Glutamatergic neuron (in vitro differentiated cells): ENCODE data around the gene WNT3. TPM values are rescaled to one million over a fixed set of nuclear protein-coding genes. Genes with fewer than 3 reads are reported as not detected.

Experiments used
- DNase-seq: peaks from one replicate; pipeline ENCODE4 v3.0.0; 2022
- H3K27ac Mint-ChIP-seq: one replicate; pipeline ENCODE4 v1.8.0; 2020; ENCODE audit warnings: mild to moderate bottlenecking, mixed read lengths, inconsistent platforms; ENCODE audit not compliant: unreplicated experiment
- H3K27me3 Mint-ChIP-seq: one replicate; pipeline ENCODE4 v1.8.0; 2020; ENCODE audit warnings: mild to moderate bottlenecking, moderate library complexity, mixed read lengths, inconsistent platforms; ENCODE audit not compliant: unreplicated experiment
- H3K36me3 Mint-ChIP-seq: one replicate; pipeline ENCODE4 v1.8.0; 2020; ENCODE audit warnings: mild to moderate bottlenecking, mixed read lengths, inconsistent platforms; ENCODE audit not compliant: unreplicated experiment
- H3K4me1 Mint-ChIP-seq: one replicate; pipeline ENCODE4 v1.8.0; 2020; ENCODE audit warnings: mild to moderate bottlenecking, low read depth, mixed read lengths, inconsistent platforms; ENCODE audit not compliant: unreplicated experiment
- H3K4me3 Mint-ChIP-seq: one replicate; pipeline ENCODE4 v1.8.0; 2020; ENCODE audit warnings: mild to moderate bottlenecking, mixed read lengths, inconsistent platforms; ENCODE audit not compliant: unreplicated experiment
- H3K9me3 Mint-ChIP-seq: one replicate; pipeline ENCODE4 v1.8.0; 2020; ENCODE audit warnings: mild to moderate bottlenecking, moderate library complexity, mixed read lengths, inconsistent platforms; ENCODE audit not compliant: unreplicated experiment
- total RNA-seq: library from RNA; stranded (reverse); fragmentation: NEBNext Ultra II Directional; extraction: Animal tissue kit (Norgen Biotek cat#: 25700); gene quantifications from one replicate; pipeline ENCODE4 v1.2.1, GENCODE V29; 2021; ENCODE audit not compliant: unreplicated experiment
- TF ChIP-seq, protein P1 (sequence below): fragments of 200-600 bp; sonication (generic); IDR thresholded peaks from one replicate; pipeline ENCODE4 v1.5.0; 2021; ENCODE audit not compliant: partially characterized antibody, unreplicated experiment

The WNT3 gene
- total RNA-seq, 1 donor from 2014 or later, result 1.7 TPM

DNA sequence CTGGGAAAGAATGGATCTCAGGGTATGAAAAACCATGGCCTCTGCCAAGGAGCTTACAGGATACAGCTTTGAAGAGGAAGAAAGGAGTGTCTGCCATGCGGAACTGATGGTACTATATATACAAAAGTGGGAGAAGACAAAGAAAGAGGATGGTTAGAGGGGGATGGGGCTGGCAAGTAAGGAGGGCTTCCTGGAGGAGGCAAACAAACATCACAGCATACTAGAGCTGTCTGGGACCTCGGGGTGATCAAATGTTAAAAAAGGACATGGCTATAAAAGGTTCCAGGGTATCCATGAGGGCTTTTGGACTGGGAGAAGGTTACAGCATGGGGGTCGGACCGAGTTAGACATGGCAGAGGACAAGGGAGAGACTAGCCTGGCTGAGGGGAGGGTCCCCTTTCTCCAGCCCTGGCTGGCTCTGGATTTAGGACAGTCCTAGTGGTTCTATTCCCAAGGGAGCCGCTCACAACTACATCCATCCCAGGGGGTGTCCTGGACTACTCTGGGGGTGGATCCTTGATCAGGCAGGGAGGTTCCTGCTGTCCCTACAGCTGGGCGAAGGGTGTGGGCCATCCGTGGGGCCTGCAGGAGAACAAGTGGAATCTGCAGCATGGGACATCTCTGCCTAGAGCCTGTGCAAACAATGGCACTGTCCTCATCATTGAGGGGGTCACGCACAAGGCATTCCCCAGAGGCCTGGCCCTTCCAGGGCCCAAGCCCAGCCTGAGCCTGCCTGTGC, 45.1 kb upstream of the WNT3 start:
- TF ChIP-seq, protein P1, sequence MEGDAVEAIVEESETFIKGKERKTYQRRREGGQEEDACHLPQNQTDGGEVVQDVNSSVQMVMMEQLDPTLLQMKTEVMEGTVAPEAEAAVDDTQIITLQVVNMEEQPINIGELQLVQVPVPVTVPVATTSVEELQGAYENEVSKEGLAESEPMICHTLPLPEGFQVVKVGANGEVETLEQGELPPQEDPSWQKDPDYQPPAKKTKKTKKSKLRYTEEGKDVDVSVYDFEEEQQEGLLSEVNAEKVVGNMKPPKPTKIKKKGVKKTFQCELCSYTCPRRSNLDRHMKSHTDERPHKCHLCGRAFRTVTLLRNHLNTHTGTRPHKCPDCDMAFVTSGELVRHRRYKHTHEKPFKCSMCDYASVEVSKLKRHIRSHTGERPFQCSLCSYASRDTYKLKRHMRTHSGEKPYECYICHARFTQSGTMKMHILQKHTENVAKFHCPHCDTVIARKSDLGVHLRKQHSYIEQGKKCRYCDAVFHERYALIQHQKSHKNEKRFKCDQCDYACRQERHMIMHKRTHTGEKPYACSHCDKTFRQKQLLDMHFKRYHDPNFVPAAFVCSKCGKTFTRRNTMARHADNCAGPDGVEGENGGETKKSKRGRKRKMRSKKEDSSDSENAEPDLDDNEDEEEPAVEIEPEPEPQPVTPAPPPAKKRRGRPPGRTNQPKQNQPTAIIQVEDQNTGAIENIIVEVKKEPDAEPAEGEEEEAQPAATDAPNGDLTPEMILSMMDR, result no peak
- no peaks in the 10 kb centered on the region for H3K36me3 Mint-ChIP-seq
- DNase-seq, result no peak
- H3K4me3 Mint-ChIP-seq, result no peak overlapping the region
- no peaks in the 10 kb centered on the region for H3K4me1 Mint-ChIP-seq
- peaks cover 6% of the 10 kb centered on the region for H3K9me3 Mint-ChIP-seq
- H3K27ac Mint-ChIP-seq, result no peak overlapping the region
- peaks cover 4% of the 10 kb centered on the region for H3K27me3 Mint-ChIP-seq

DNA sequence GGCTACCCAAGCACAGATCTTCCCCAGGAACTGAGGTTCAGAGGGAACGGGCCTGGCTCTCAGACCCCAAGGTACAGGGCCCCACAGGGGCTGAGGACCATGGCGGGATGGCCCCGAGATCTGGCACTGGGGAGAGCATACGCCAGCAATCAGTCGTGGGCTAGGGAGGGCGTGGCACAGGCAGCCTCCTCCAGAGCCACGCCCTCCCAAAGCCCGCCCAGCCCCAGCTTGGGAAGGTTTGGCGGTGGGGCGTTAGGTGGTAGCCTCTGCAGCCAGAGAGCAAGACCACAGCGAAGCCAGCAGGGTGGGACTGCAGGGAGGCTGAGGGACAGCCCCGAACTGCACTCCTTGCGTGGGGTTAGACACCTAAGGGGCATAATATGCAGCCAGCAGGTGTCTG, 44.5 kb upstream of the WNT3 start:
- no peaks in the 10 kb centered on the region for H3K4me1 Mint-ChIP-seq
- no peak for DNase-seq
- no peak overlapping the region for H3K4me3 Mint-ChIP-seq
- H3K9me3 Mint-ChIP-seq, result peaks cover 6% of the 10 kb centered on the region
- H3K27ac Mint-ChIP-seq, result no peak overlapping the region
- no peaks in the 10 kb centered on the region for H3K36me3 Mint-ChIP-seq
- TF ChIP-seq, protein P1, result no peak
- peaks cover 4% of the 10 kb centered on the region for H3K27me3 Mint-ChIP-seq

DNA sequence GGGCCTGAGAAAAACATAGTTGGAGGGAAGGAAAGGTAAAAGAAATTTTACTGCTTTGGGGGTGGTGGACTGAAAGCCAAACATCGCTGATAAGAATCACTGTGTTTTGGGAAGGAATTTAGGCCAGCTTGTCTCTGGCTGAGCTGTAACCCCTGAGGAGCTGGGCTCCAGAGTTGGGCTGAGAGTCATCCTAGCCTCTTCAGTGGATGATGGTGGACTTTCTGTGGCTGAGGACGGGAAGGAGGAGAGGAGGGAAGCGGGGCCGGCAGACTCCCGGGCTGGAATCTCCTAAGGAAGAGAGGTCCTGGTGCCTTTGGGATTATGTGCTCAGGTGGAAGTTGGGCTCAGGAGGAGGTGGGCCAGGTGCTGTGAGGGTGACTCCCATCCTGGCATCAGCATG, 41.5 kb upstream of the WNT3 start:
- Mint-ChIP-seq H3K9me3 (no peaks in the 10 kb centered on the region), H3K36me3 (no peaks in the 10 kb centered on the region), H3K4me3 (no peak overlapping the region), H3K4me1 (no peaks in the 10 kb centered on the region), H3K27ac (no peak overlapping the region), H3K27me3 (peaks cover 3% of the 10 kb centered on the region)
- TF ChIP-seq, protein P1, result no peak
- DNase-seq, result no peak

DNA sequence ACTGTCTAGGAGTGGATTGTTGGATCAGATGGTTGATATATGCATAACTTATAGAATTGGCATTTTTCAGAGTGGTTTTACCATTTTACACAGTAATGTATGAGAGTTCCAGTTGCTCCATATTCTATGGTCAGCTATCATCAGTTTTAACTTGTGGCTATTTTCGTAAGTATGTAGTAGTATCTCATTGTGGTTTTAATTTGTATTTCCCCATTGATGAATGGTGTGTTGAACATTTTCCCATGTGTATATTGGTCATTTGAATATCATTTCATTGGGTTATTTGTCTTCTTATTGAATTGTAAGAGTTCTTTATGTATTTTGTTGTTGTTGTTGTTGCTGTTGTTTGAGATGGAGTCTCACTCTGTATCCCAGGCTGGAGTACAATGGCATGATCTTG, 39.1 kb upstream of the WNT3 start:
- Mint-ChIP-seq H3K27me3 (peaks cover 10% of the 10 kb centered on the region), H3K36me3 (no peaks in the 10 kb centered on the region), H3K27ac (no peak overlapping the region), H3K4me3 (no peak overlapping the region), H3K9me3 (no peaks in the 10 kb centered on the region), H3K4me1 (no peaks in the 10 kb centered on the region)
- TF ChIP-seq, protein P1, result no peak
- no peak for DNase-seq

DNA sequence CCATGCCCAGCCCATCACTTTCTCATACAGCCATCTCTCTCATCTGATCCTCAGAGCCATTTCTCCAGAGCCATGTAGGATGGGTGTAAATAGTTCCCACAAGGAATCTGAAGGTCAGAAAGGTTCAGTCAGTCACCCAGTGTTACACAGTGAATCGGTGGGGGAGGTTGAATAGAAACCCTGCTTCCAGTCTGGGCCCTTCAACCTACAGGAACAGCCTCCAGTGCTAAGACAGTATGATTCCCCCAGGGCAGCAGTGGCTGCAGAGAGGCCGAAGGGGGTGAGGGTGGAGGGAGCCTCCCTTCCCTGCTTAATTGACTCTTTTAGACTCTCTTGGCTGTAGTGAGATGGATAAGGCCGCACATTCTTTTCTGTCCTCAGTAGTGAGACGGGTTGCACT, 36.5 kb upstream of the WNT3 start:
- no peak for DNase-seq
- H3K4me1 Mint-ChIP-seq, result no peaks in the 10 kb centered on the region
- H3K36me3 Mint-ChIP-seq, result no peaks in the 10 kb centered on the region
- peaks cover 6% of the 10 kb centered on the region for H3K9me3 Mint-ChIP-seq
- no peak overlapping the region for H3K4me3 Mint-ChIP-seq
- TF ChIP-seq, protein P1, result no peak
- H3K27me3 Mint-ChIP-seq, result peaks cover 23% of the 10 kb centered on the region
- no peak overlapping the region for H3K27ac Mint-ChIP-seq
